Measurements from ENCODE around the gene COL9A3.

The COL9A3 gene

DNA sequence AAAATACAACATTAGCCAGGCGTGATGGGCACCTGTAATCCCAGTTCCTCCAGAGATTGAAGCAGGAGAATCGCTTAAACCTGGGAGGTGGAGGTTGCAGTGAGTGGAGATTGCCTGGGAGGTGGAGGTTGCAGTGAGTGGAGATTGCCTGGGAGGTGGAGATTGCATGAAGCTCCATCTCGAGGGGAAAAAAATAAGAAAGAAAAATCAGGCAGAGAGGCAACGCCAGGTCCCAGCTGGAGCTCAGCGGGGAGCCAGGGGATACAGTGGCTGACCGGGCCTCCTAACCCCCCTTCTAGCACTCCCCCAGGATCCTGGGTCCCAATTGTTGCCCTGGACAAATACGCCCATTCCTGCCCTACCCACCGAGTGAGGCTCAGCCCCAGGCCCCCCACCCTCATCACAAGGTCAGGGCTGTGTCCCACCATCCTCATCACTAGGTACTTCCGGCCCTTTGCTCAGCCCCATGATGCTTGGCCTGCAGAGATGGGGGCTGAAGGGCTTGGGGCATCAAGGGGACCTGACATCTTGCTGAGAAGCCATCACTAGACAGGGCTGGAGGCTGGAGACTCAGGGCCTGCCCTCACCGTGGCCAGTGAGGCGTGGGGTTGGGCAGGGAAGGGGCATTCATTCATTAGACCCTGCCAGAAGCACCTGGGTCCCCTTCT is 10.3 kb upstream of the COL9A3 start:
- H3K9me3 ChIP-seq (ENCODE audit: insufficient read depth, low read depth, low read length): peaks cover 2% of the 10 kb centered on the region
- no peak overlapping the region for H4K12ac ChIP-seq (ENCODE audit: low read depth, low read length)
- no peak overlapping the region for H3K4me2 ChIP-seq (ENCODE audit: low read length)
- no peak overlapping the region for H3K14ac ChIP-seq (ENCODE audit: low read length)
- DNase-seq: no peak
- H3K27ac ChIP-seq (ENCODE audit: low read depth, low read length): no peak overlapping the region
- H2BK120ac ChIP-seq (ENCODE audit: insufficient read depth, low read length, poor library complexity): no peak overlapping the region
- H3K27me3 ChIP-seq (ENCODE audit: insufficient read depth, low read length): no peaks in the 10 kb centered on the region
- H2AK5ac ChIP-seq (ENCODE audit: low read length): no peak overlapping the region
- H3K36me3 ChIP-seq (ENCODE audit: control insufficient read depth in 1 of 2, insufficient read depth in 2 of 2, low read length in 2 of 2): peaks cover 34 to 39% of the 10 kb centered on the region in 2 experiments
- H4K91ac ChIP-seq (ENCODE audit: low read depth, low read length): no peak overlapping the region
- H3K4me3 ChIP-seq (ENCODE audit: low read depth, low read length): no peak overlapping the region
- H3K79me2 ChIP-seq (ENCODE audit: control insufficient read depth, insufficient read depth, low read length, poor library complexity): peaks cover 6% of the 10 kb centered on the region
- H3K4me1 ChIP-seq (ENCODE audit: control insufficient read depth in 1 of 2, insufficient read depth in 2 of 2, low read length in 2 of 2): peaks cover 6 to 11% of the 10 kb centered on the region in 2 experiments
- H3K79me1 ChIP-seq (ENCODE audit: low read length): peaks cover 6% of the 10 kb centered on the region
- no peak overlapping the region for H2AFZ ChIP-seq (ENCODE audit: insufficient read depth, low read length, poor library complexity)
- no CpG with 5 or more reads among the region's 11 CpGs for WGBS (ENCODE audit: extremely low coverage, insufficient coverage, insufficient read length)
- no peak overlapping the region for H3K18ac ChIP-seq (ENCODE audit: low read length)
- no peak overlapping the region for H3K4ac ChIP-seq (ENCODE audit: low read depth, low read length)
- H3K9ac ChIP-seq (ENCODE audit: low read length): peak overlapping the region; percentile 59
- no peak overlapping the region for H2BK5ac ChIP-seq (ENCODE audit: low read depth, low read length, poor library complexity)
- no peak overlapping the region for H2BK12ac ChIP-seq (ENCODE audit: low read length)
- H4K8ac ChIP-seq (ENCODE audit: low read depth, low read length): no peak overlapping the region
- H3K23ac ChIP-seq (ENCODE audit: low read length): no peak overlapping the region

DNA sequence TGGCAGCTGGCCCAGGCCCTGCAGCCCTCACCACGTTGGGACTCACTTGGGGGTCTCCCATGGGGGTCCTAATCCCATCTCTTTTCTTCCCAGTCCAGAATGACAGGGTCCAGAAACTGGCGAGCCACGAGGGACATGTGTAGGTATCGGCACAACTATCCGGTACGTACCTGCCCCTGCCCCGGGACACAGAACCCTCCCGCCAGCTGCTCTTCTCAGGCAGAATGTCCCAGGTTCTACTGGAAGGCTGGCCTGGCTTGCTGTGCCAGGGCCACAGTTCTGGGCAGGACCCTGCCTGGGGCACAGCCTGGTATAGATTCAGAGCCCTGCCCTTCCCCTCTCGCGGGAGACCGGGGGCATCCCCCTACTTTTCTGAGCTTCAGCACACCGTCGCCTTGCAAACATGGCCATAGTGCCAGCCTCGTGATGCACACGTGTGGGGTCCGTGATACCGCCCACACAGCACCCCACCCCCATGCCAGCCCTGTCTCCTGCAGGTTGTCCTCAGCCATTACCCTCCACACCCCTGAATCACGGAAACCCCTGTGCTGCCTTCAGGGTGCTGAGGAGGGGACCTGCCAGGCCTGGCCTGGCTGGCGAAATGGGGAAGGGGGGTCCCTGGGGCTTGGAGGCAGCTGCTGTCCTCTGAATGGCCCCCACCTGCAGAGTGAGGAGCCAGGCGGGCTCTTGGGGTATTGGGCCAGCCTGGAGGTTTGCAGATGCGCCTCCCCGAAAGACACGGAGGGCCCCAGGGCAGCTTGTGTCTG is 9.2 kb upstream of the COL9A3 start:
- WGBS (ENCODE audit: extremely low coverage, insufficient coverage, insufficient read length): no CpG with 5 or more reads among the region's 23 CpGs
- no peak overlapping the region for H4K12ac ChIP-seq (ENCODE audit: low read depth, low read length)

DNA sequence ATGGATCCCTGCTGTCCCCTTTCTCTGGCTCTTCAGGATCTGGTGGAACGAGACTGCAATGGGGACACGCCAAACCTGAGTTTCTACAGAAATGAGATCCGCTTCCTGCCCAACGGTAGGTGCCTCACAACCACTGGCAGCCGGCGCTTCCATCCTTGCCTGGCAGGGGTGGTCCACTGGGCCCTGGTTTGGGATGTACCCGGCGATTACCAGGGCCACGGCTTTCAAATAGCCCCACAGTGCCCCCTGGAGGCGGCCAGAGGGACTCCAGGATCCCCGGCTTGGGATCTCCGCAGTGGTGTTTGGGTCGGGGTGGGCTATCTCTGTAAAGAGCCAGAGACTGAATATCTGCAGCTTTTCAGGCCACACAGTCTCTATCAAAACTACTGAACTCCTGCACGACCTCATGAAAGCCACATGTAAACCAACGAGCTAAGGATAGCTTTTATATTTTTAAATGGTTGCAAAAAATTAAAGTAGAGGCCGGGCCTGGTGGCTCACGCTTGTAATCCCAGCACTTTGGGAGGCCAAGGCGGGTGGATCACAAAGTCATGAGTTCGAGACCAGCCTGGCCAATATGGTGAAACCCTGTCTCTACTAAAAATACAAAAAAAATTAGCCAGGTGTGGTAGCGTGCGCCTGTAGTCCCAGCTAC is 8.5 kb upstream of the COL9A3 start:
- Histone ChIP-seq H3K23ac (ENCODE audit: low read length) (no peak overlapping the region), H4K12ac (ENCODE audit: low read depth, low read length) (no peak overlapping the region), H2BK120ac (ENCODE audit: insufficient read depth, low read length, poor library complexity) (no peak overlapping the region), H2BK5ac (ENCODE audit: low read depth, low read length, poor library complexity) (no peak overlapping the region), H3K27me3 (ENCODE audit: insufficient read depth, low read length) (no peaks in the 10 kb centered on the region), H3K9ac (ENCODE audit: low read length) (no peak overlapping the region), H3K27ac (ENCODE audit: low read depth, low read length) (no peak overlapping the region), H3K4me1 (ENCODE audit: control insufficient read depth in 1 of 2, insufficient read depth in 2 of 2, low read length in 2 of 2) (peaks cover 9 to 11% of the 10 kb centered on the region in 2 experiments), H2AK5ac (ENCODE audit: low read length) (no peak overlapping the region), H3K36me3 (ENCODE audit: control insufficient read depth in 1 of 2, insufficient read depth in 2 of 2, low read length in 2 of 2) (peaks cover 49 to 55% of the 10 kb centered on the region in 2 experiments), H3K9me3 (ENCODE audit: insufficient read depth, low read depth, low read length) (peaks cover 1% of the 10 kb centered on the region), H3K4me3 (ENCODE audit: low read depth, low read length) (no peak overlapping the region), H3K79me2 (ENCODE audit: control insufficient read depth, insufficient read depth, low read length, poor library complexity) (peaks cover 6% of the 10 kb centered on the region), H3K79me1 (ENCODE audit: low read length) (peaks cover 8% of the 10 kb centered on the region), H4K8ac (ENCODE audit: low read depth, low read length) (no peak overlapping the region), H3K4me2 (ENCODE audit: low read length) (no peak overlapping the region), H3K18ac (ENCODE audit: low read length) (no peak overlapping the region), H3K4ac (ENCODE audit: low read depth, low read length) (no peak overlapping the region), H4K91ac (ENCODE audit: low read depth, low read length) (no peak overlapping the region), H2BK12ac (ENCODE audit: low read length) (no peak overlapping the region), H3K14ac (ENCODE audit: low read length) (no peak overlapping the region), H2AFZ (ENCODE audit: insufficient read depth, low read length, poor library complexity) (no peak overlapping the region)
- DNase-seq: peak in 1 of 2 donors; percentile 77
- no CpG with 5 or more reads among the region's 21 CpGs for WGBS (ENCODE audit: extremely low coverage, insufficient coverage, insufficient read length)

More for the DNA sequence above, 9.2 kb upstream of the COL9A3 start:
- peaks cover 6 to 11% of the 10 kb centered on the region in 2 experiments for H3K4me1 ChIP-seq (ENCODE audit: control insufficient read depth in 1 of 2, insufficient read depth in 2 of 2, low read length in 2 of 2)
- no peak overlapping the region for H3K4me2 ChIP-seq (ENCODE audit: low read length)
- H3K79me1 ChIP-seq (ENCODE audit: low read length): peaks cover 6% of the 10 kb centered on the region
- no peak overlapping the region for H3K9ac ChIP-seq (ENCODE audit: low read length)
- no peak overlapping the region for H4K91ac ChIP-seq (ENCODE audit: low read depth, low read length)
- no peak overlapping the region for H2AK5ac ChIP-seq (ENCODE audit: low read length)
- peaks cover 6% of the 10 kb centered on the region for H3K79me2 ChIP-seq (ENCODE audit: control insufficient read depth, insufficient read depth, low read length, poor library complexity)
- H3K4me3 ChIP-seq (ENCODE audit: low read depth, low read length): no peak overlapping the region
- H3K4ac ChIP-seq (ENCODE audit: low read depth, low read length): no peak overlapping the region
- H2BK5ac ChIP-seq (ENCODE audit: low read depth, low read length, poor library complexity): no peak overlapping the region
- no peak for DNase-seq
- no peak overlapping the region for H2BK12ac ChIP-seq (ENCODE audit: low read length)
- H3K23ac ChIP-seq (ENCODE audit: low read length): no peak overlapping the region
- H3K27me3 ChIP-seq (ENCODE audit: insufficient read depth, low read length): no peaks in the 10 kb centered on the region
- H2BK120ac ChIP-seq (ENCODE audit: insufficient read depth, low read length, poor library complexity): no peak overlapping the region
- no peak overlapping the region for H3K27ac ChIP-seq (ENCODE audit: low read depth, low read length)
- H3K14ac ChIP-seq (ENCODE audit: low read length): no peak overlapping the region
- peaks cover 45 to 49% of the 10 kb centered on the region in 2 experiments for H3K36me3 ChIP-seq (ENCODE audit: control insufficient read depth in 1 of 2, insufficient read depth in 2 of 2, low read length in 2 of 2)
- H3K18ac ChIP-seq (ENCODE audit: low read length): no peak overlapping the region
- peaks cover 2% of the 10 kb centered on the region for H3K9me3 ChIP-seq (ENCODE audit: insufficient read depth, low read depth, low read length)
- H2AFZ ChIP-seq (ENCODE audit: insufficient read depth, low read length, poor library complexity): no peak overlapping the region
- no peak overlapping the region for H4K8ac ChIP-seq (ENCODE audit: low read depth, low read length)

- Histone ChIP-seq H3K79me1 (ENCODE audit: low read length) (peaks cover 7% of the 10 kb centered on the region), H3K9ac (ENCODE audit: low read length) (no peak overlapping the region), H2BK120ac (ENCODE audit: insufficient read depth, low read length, poor library complexity) (no peak overlapping the region), H4K12ac (ENCODE audit: low read depth, low read length) (no peak overlapping the region), H3K4me1 (ENCODE audit: control insufficient read depth in 1 of 2, insufficient read depth in 2 of 2, low read length in 2 of 2) (peaks cover 11 to 16% of the 10 kb centered on the region in 2 experiments), H2BK5ac (ENCODE audit: low read depth, low read length, poor library complexity) (no peak overlapping the region), H3K4me2 (ENCODE audit: low read length) (no peak overlapping the region), H3K27ac (ENCODE audit: low read depth, low read length) (no peak overlapping the region), H3K27me3 (ENCODE audit: insufficient read depth, low read length) (no peaks in the 10 kb centered on the region), H3K36me3 (ENCODE audit: control insufficient read depth in 1 of 2, insufficient read depth in 2 of 2, low read length in 2 of 2) (peaks cover 55 to 57% of the 10 kb centered on the region in 2 experiments), H2AFZ (ENCODE audit: insufficient read depth, low read length, poor library complexity) (no peak overlapping the region), H2AK5ac (ENCODE audit: low read length) (no peak overlapping the region), H3K4ac (ENCODE audit: low read depth, low read length) (no peak overlapping the region), H3K23ac (ENCODE audit: low read length) (no peak overlapping the region), H3K9me3 (ENCODE audit: insufficient read depth, low read depth, low read length) (no peaks in the 10 kb centered on the region), H4K8ac (ENCODE audit: low read depth, low read length) (no peak overlapping the region), H2BK12ac (ENCODE audit: low read length) (no peak overlapping the region), H3K14ac (ENCODE audit: low read length) (no peak overlapping the region), H3K18ac (ENCODE audit: low read length) (no peak overlapping the region), H3K79me2 (ENCODE audit: control insufficient read depth, insufficient read depth, low read length, poor library complexity) (peaks cover 5% of the 10 kb centered on the region), H3K4me3 (ENCODE audit: low read depth, low read length) (no peak overlapping the region), H4K91ac (ENCODE audit: low read depth, low read length) (no peak overlapping the region)
- no CpG with 5 or more reads among the region's 24 CpGs for WGBS (ENCODE audit: extremely low coverage, insufficient coverage, insufficient read length)
- no peak for DNase-seq
Measured at GRCh38 chr20:62809530-62810428, 7.1 kb upstream of the COL9A3 start.
